HG03045 (cell line): ENCODE measurements around the gene SMIM9.
"Not testable (repeated sequence)": the region's sequence is repeated elsewhere in the genome, so short reads cannot be mapped to it uniquely, and the experiment has no call there.

Experiments
- ATAC-seq: cut with Tn5 transposase; IDR thresholded peaks from one replicate; pipeline ENCODE4 v1.9.1; 2021; ENCODE audit warnings: mild to moderate bottlenecking, moderate library complexity; ENCODE audit not compliant: unreplicated experiment

SMIM9 gene

DNA sequence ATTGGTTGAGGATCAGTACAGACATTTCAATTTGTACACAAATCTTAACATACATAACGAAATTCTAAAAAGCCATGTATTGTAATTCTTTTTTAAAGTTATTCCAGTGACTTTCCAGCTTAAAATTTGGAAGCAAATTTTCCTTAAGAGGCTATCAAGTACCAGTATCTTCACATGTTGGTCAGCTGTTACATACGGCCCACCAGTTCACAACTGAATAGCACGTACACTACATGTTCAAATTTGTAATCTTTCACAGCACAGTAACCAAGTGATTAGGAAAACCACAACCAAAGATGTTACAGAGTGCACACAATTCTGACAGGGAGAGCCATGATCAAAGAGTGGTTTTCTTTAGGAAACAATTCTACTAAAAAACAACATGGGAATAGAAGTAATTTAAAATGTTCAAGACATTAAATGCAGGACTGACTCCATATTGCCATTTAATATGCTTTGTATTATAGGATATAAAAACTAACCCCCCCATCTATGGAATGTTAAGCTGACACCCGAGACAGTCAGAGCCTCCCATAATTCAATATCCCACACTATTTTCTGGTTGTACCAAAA, 18.1 kb downstream of the SMIM9 start:
- not testable (repeated sequence) for ATAC-seq

DNA sequence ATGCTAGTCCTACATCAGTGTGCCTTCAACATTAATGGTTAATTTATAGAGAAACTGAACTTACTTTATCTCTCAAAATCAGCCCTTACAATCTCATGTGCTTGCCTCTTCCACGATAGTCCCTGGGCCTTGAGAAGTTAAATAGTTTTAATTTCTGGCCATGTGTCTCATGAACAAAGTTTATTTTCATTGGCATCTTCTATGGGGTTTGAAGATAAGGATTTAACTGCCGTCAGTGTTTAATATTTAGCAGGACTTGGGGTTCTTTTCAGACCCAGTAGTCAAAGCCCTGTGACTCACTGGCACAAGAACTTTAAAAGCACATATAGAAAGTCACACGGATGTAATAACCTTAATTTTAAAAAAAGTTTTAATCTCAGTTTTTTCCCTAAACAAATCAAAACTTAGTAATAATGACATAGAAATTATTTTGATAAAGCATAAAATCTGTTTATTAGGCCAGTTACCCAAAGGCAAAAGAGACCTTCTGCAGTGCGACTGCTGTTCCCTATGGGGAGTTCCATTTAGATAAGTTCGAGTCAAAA, 19.1 kb downstream of the SMIM9 start:
- ATAC-seq: no peak

DNA sequence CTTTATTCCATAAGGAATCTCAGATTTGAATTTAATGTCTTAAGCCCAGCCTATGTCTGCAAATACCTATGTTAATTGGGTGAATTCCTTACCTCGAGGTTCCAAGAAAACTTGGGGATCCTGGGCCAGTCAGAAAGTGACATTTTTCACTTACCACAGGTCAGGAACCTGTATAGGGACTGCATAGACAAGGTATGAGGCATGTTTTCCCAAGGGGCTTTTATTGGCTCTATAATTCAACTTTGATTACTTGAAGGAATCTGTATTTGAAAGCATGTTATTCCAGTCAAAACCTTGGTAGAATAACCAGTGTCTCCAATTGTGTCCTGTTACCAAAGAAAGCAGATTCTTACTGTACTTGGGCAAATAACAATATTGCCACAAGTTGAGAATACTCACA, 20.7 kb downstream of the SMIM9 start:
- no peak for ATAC-seq

DNA sequence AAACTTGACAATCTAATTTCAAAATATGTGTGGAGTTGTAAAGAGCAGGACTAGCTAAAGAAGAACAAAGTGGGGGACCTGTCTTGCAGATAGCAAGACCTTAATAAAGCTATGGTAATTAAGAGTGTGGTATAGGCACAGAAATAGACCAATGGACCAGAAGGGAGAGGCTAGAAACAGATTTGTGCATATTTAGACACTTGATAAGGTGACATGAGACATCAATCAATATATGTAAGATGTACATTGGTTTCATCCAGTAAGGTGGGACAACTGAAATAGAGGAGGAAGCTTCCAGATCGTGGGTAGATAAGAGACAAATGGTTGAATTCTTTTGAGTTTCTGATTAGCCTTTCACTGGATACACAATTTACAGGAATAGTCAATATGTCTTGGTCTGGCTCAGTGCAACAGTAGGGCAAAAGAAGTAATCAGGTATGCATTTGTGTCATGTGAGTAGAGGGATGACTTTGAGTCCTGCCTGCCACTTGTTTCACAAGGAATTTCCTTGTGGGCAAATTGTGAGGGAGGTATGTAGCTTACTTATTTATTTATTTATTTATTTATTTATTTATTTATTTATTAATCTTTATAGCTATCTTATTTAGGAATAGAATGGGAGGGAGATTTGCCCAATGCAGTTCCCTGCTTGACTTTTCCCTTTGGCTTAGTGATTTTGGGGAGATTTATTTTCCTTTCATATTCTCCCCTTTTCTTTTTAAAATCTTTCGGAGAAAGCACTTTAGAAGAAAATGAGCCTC, 21.9 kb downstream of the SMIM9 start:
- ATAC-seq: no peak

DNA sequence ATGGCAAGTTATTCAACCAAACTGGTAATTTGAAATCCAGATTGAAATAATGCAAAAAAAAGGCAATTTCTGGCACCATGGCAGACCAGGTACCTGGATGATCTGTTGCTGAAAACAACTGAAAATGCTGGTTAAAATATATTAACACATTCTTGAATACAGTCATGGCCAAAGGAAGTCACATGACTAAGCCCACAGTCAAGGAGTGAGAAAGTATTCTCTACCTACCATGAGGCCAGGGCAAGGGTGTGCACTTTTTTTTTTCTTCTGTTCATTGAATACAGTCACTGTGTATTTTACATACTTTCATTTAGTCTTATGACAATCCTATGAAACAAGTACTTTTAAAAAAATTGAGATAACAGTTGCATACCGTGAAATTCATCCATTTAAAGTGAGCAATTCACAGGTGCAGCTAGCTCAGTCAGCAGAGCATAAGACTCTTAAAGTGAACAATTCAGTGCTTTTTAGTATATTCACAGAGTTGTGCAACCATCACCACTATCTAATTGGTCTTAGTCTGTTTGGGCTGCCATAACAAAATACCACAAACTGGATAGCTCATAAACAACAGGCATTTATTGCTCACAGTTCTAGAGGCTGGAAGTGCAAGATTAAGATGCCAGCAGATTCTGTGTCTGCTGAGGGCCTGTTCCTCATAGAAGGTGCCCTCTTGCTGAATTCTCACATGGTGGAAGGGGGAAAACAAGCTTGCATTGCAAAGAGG, 24.4 kb downstream of the SMIM9 start:
- ATAC-seq: no peak

DNA sequence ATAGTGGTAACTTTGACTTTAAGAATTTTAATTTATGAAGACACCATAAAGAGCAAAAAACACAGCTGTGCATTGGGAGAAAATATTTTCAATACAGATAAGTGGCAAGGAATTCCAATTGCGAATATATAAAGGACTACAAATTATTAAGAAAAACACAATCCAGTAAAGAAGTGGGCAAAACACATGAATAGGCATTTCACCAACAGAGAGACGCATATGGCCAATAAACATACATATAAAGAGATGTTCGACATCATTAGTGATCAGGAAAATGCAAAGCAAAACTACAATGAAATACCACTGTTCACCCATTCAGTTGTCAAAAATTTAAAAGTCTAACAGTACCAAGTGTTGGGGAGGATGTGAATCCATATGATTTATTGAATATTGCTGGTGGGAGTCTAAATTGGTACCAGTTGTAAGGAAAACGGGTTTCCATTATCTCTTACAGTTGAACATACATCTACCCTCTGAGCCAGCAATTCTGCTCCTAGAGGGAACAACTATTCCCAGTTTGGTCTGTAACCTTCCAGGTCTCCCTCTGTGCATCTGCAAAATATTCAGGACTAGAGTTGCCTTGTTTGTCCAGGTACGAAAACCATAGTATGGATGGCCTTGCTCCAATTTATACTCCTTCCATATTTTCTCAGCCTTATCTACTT, 27.5 kb downstream of the SMIM9 start:
- ATAC-seq: no peak

DNA sequence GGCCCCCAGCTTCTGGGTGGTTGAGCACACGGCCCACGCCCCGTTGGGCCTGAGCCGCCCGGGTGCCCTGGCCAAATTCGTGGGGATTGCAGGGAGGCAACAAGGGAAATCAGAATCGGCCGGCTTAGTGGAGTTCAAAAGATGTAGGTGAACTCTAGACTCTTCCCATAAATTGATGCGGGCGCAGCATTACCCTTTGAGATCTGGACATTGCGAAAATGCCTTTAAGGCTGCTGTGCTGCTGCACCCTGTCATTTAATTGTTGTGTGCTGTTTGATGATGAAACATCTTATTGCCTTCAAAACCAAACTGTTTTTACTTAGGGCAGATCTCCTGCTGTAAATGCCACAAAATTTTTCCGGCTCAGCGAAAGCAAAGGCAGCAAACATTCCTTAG, 28.8 kb downstream of the SMIM9 start:
- no peak for ATAC-seq

DNA sequence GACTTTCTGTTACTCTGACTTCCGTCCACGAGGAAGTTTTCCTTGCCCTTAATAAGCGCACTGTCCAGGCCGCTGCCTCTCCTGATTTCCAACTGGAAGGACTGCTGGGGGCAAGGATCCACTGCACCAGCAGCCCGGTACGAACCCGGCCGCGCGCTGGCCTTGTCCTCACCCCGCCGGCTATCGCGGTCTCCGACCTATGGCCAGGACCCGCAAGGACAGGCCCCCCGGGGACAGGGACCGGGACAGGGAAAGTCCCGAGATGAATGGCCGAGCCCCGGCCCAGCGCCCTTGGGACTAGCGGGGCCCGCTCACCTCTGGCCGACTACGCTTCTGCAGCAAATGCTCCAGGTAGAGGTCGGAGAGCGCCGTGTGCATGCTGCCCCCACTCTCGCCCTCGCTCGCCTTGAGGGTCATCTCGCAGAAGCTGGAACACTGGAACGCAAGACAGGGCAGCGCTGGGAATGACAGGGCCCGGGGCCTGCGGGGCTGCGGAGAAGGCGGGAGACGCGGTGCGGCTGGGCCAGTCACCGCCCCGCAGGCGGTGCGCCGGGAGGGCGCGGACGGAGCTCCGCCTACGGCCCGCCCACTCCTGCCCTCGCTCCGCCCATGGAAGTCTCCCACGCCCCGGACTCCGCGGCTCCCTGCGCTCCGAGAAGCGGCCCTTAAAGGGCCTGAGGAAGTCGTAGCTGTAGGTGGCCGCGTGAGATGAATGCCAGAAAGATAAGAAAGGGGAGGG, 29.3 kb downstream of the SMIM9 start, which contains the start of gene MPP1:
Gene MPP1 (minus strand): TSS at position 529 of the 739 bp plus-strand sequence. CDS start 112 bp downstream, at position 417.
- peak; percentile 97 for ATAC-seq

DNA sequence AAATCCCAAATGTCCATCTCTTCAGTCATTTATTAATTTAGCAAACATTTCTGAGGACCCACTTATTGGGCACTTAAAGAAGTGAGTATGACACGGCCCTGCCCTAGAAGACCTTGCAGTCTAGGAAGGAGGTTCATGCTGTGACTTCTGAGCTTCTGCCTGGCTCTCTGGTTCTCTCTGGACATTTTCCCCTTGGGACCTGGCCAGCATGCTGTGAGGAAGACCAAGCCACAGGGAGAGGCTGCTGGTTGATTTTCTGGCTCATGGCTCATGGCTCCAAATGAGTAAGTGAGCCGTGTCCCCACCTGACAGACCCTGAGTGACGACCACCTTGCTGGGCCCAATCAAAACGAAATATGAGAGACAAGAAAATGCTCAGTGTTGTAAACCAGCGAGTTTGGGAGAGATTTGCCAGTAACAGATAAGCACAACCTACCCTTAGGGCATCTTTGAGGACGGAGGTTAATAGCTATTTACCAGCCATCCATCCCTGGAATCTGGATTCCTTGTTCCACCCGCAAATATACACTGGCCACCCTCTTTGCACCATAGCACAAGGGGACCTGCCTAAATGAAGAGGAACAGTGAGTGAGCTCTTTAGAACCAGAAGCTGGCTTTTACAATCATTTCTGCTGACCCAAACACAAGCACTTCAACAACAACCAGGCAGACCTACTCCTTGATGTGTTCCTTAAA, 30.1 kb downstream of the SMIM9 start:
- no peak for ATAC-seq

DNA sequence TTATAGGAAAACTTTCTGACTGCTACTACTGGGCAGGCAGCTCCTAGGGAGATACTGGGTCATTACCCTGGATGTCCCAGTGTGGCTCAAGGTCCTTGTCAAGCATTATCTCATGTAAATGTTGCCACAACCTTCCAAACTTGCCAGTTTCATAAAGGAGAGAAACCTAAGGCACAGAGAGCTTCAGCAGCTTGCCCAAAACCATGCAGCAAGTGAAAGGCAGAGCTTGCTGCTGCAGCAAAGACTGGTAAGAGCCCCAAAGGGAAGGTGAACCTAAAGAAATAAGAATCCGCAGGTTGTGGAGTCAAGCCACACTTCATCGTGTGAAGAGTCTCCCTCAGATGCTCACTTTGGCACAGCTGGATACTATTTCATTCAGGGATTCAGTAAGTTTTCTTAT, 31.5 kb downstream of the SMIM9 start:
- ATAC-seq: no peak

DNA sequence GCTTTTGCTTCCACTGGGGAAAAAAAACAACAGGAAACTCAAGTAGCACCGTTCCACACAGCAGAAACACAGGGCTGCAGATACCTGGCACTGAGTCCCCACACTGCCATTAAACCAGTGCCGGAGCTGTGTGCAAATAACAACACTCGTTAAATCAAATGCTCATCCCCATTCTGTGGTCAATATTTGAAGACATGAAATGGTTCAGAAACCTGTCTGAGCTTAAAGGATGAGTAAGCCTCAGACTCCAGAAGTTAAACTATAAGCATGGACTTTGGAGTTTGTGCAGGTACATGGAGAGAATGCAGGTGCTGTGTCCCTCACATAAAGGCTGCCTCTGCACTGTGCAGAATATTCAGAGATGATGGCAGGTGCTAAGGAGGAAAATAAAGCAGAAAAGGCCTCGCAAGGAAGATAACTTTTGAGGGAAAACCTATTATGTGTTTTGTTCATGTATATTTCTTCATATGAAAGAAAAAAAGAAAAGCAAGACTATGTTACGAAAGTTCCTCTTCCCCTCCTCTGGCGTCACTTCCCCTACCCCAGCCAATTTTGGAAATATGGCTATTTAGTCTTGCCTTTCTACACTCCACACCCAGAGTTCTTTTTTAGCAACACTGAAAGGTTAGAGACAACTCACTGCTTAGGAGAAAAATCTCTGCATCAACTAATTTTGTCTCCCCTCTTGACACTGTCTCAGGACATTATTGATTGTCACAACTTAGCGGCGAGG, 33.8 kb downstream of the SMIM9 start:
- ATAC-seq: no peak

DNA sequence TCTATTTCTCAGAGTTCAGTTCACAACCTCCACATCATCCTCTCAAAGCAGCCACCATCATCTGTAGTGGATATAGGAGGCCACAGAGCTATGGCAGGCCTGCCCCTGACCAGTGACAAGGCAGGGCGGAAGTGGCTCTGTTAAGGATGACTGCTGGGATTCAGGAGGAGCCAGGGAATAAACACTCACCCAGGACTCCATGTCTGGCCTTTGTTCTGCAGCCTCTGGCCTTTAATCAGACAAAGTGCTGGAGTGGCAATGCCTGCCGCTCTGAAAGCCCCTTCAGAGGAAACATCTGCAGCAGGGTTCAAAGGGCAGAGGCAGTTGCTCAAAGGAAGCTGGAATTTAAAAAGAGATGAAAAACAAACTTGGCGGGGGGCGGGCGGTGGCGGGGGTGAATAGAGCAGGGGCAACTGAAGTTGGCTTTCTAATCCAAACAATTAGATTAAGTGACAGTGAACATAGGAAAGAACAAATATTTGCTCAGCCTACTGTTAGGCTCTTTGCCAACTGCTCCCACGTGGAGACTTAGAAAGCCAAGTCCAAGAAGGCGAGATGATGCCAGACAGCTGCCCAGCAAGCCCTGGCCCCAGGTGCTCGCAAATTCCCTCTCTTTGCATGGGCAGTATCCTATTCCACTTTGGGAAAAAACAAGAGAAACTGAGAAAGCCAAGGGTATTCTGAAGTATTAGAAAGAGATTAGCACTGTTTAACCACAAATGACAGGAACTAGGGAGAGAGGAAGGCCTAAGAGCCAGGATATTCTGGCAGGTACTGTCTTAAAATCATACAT, 34.7 kb downstream of the SMIM9 start:
- ATAC-seq: no peak

DNA sequence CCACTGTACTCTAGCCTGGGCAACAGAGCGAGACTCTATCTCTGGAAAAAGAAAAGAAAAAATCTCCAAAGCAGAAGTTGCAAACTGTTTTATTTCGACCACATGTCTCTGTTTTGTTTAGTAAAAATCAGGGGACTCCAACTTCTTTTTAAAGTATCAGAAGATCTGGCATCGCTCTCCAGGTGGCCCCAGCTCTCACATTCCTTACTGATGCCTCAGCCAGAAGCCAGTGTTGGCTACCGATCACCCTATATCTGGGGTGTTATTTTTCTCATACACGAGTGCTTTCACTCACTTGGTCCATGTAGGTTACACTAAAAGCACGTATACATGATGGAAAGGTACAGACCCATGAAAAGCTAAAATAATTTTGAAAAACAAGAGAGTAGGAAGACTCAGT, 37.5 kb downstream of the SMIM9 start:
- ATAC-seq: no peak

DNA sequence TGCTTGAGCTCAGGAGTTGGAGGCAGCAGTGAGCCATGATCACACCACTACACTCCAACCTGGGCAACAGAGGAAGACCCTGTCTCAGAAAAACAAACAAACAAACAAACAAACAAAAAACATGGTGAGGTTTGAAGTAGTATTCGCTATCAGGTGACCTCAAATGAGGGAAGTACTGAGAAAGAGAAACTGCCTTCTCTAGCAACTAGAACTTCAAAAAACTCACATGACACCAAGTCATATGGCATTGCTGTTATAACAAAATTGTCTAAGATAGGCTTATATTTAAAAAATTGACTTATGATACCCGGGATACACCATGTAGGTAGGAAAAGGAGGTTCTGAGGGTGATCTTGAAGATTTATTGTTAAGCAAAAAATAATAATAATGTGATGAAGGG, 39.4 kb downstream of the SMIM9 start:
- ATAC-seq: no peak

DNA sequence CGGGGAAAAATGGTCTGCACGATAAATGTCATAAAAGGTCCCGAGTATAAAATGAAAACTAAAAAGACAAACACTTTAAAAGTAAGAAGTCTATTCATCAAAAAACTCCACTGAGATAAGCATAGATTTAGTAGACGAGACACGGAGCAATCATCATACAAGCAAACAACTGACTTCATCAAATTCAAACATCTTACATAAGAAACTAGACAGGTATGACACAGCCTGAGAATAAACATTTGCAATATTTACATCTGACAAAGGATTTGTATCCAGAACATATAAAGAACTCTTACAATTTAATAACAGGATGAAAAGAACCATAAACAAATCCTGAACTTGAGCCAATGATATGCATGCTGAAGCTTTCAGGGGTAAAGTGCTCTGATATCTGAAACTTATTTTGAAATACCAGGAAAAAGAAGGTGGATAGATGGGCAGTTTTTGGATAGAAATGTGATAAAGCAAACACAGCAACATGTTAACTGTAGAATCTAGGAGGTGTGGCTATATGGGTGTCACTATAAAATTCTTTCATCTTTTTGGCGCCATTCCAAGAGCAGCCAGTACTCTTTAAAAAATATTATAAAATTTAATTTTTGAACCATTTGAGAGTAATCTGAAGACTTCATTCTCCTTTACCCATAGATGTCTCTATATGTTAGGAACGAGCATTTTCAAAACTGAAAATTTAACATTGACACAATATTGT, 41.2 kb downstream of the SMIM9 start:
- ATAC-seq: no peak

DNA sequence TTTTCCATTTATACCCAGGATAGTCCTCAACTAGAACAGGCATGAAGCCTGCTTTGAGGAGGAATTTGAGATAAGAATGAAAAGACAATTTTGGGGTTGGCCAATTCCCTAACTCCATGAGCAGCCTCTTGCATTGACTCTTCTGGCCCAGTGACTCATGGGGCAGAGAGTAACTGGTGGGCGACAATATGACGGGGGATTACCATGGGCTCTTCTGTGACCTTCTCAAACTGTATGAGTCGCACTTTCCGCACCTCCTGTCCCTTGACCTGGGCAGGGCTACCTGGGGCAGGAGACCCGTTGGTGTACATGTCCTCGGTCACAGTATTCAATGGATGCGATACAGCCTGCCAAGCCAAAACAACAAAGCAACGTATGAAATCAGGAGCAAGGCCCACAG, 42.5 kb downstream of the SMIM9 start:
- no peak for ATAC-seq

DNA sequence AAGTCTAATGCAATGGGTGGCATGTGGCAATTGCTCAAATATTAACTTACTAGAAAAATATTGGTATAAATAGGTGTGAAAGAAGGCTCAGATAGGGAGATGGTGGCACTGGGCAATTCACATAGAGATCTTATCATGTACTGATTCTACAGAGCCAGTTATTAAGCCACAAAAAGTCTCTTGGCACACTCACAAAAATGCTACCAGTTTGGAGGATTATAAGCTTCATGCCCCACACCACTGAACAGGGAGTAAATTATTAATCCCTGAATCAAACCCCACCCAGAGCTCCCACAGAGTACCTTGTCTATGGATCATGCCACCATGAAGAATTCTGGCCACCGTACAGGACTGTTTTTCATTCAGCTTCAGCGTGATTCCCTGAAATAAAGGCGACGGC, 43.0 kb downstream of the SMIM9 start:
- no peak for ATAC-seq

DNA sequence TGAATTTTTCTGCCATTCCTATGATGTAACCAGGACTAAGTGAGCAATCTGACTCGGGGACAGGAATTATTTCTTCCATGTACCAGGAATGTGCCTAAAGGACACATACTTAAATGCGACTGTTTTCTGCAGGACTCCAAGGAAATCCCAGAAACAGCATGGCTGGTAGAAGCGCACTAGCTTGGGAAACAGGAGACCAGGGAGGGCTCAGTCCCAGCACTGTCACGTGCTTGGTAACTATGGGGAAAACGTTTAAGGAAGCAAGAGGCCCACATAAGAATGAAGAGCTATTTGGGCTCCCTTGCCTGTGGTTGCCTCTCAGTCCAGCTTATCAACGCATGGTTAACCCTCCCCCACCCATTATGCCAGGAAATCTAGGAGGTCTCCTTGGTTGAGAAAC, 48.7 kb downstream of the SMIM9 start:
- no peak for ATAC-seq
